OCI-LY7 (cell line): Measurements from ENCODE around the gene WWOX.

Source experiments
- CTCF ChIP-seq: fragments of 200-600 bp; sonication (generic); conservative IDR thresholded peaks from 2 replicates; pipeline ENCODE4 v1.5.1; 2014; ENCODE audit warnings: mild to moderate bottlenecking, antibody characterized with exemption, low read length, moderate library complexity, mixed read lengths
- EZH2phosphoT487 ChIP-seq: fragments of 200-600 bp; sonication (generic); IDR thresholded peaks from 2 replicates; pipeline ENCODE4 v1.6.1; 2018; ENCODE audit warnings: low read depth, borderline replicate concordance, mild to moderate bottlenecking, mixed run types, antibody characterized with exemption, low read length, moderate library complexity, mixed read lengths

- TF ChIP-seq CTCF (no peak), EZH2phosphoT487 (no peak)
Measured at GRCh38 chr16:78469787-78470186, 370.3 kb downstream of the WWOX start.
